T1000 (cell line): ENCODE data around the gene ALAS2.
"Not testable (repeated sequence)": the region's sequence is repeated elsewhere in the genome, so short reads cannot be mapped to it uniquely, and the experiment has no call there.

Experiments
- DNase-seq: peaks from one replicate; lab custom pipeline; 2025; ENCODE audit warnings: mixed read lengths; lab: John Stamatoyannopoulos, UW

The ALAS2 gene, protein sequence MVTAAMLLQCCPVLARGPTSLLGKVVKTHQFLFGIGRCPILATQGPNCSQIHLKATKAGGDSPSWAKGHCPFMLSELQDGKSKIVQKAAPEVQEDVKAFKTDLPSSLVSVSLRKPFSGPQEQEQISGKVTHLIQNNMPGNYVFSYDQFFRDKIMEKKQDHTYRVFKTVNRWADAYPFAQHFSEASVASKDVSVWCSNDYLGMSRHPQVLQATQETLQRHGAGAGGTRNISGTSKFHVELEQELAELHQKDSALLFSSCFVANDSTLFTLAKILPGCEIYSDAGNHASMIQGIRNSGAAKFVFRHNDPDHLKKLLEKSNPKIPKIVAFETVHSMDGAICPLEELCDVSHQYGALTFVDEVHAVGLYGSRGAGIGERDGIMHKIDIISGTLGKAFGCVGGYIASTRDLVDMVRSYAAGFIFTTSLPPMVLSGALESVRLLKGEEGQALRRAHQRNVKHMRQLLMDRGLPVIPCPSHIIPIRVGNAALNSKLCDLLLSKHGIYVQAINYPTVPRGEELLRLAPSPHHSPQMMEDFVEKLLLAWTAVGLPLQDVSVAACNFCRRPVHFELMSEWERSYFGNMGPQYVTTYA

DNA sequence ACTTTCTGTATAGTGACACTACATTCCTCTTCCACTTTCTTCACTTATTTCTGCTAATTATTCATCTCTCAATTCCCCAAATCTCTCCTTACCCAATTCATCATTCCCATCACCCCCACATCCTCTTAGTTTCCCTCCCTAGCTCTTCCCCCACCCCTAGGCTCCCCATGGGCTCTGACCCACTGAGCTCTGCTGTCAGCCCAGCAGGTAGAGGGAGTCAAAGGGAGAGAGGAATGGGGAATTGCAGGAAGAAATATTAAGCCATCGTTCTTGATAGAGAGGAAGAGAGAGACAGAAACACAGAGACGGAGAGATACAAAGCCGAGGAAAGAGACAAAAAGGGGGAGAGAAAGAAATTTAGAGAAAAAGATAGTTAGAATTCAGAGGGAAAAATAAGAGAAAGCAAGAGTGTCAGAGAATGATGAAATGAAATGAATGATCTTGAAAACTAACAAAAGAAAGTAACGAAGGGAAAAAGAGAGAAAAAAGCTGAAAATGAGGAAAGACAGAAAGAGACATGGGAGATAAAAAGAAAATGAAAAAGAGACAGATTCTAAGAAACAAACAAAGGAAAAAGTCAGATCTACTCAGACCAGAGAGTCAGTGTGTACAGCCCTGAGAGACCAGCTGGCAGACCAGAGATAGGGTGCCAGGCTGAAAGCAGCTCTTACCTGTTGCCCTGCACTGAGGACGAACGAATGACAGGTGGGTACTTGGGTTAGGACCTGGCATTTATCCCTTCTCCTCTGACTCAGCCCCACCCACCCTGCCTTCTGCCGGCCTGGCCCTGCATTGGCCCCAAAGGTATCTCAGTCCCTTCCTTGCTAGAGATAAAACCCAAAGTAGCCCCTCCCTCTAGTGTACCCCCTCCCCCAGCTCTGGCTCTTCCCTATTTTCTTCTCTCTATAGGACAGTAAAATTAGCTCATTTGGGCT, at the start of gene ALAS2:
Gene ALAS2 (minus strand): TSS at position 707 of the 935 bp plus-strand sequence. CDS start 4,977 bp downstream, outside the sequence.
- no peak for DNase-seq

- no peak for DNase-seq
Measured at GRCh38 chrX:55074851-55075467, 44.2 kb upstream of the ALAS2 start, which contains the start of gene PAGE2B. Gene PAGE2B, plus strand, starts transcription at chrX:55075030. Its CDS starts 1,012 bp downstream, at chrX:55076042.

DNA sequence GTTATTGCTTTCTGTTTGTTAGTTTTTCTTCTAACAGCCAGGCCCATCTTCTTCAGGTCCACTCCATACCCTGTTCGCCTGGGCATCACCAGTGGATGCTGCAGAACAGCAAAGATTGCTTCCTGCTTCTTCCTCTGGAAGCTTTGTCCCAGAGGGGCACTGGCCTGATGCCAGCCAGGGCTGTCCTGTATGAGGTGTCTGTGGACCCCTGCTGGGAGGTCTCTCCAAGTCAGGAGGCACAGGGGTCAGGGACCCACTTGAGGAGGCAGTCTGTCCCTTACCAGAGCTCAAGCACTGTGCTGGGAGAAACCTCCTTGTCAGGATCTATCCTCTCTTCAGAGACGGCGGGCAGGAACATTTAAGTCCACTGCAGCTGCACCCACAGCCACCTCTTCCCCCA, 41.5 kb upstream of the ALAS2 start:
- DNase-seq, result no peak

GRCh38 chrX:55067180-55067579, 36.4 kb upstream of the ALAS2 start:
- DNase-seq, result not testable (repeated sequence)

GRCh38 chrX:55057675-55058249, 27.0 kb upstream of the ALAS2 start:
- DNase-seq, result peak; percentile 2

- DNase-seq, result no peak
Measured at GRCh38 chrX:55056820-55057674, 26.3 kb upstream of the ALAS2 start.

DNA sequence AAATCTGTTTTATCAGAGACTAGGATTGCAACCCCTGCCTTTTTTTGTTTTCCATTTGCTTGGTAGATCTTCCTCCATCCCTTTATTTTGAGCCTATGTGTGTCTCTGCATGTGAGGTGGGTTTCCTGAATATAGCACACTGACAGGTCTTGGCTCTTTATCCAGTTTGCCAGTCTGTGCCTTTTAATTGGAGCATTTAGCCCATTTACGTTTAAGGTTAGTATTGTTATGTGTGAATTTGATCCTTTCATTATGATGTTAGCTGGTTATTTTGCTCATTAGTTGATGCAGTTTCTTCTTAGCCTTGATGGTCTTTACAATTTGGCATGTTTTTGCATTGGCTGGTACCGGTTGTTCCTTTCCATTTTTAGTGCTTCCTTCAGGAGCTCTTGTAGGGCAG, 19.8 kb upstream of the ALAS2 start:
- not testable (repeated sequence) for DNase-seq

DNA sequence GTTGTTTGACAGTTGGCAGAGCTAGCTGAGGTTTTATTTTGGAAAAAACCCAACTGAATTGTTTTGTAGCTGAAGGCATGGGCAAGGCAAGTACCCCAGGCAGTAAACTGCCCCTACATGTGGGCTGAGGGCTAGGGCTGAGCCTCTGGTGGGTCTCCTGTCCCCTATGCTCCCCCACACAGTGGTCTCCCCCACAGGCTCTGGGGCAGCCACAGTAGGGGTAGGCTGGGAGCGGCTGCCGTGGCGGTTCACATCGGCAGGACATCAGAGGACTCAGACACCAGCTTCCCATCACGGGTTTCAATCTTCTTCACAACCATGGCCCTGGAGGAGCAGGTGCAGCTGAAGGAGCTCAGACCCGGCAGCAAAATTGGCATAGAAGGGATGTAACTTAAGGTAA, 10.7 kb upstream of the ALAS2 start:
- DNase-seq, result no peak

GRCh38 chrX:55039471-55039870, 8.7 kb upstream of the ALAS2 start:
- DNase-seq, result no peak

DNA sequence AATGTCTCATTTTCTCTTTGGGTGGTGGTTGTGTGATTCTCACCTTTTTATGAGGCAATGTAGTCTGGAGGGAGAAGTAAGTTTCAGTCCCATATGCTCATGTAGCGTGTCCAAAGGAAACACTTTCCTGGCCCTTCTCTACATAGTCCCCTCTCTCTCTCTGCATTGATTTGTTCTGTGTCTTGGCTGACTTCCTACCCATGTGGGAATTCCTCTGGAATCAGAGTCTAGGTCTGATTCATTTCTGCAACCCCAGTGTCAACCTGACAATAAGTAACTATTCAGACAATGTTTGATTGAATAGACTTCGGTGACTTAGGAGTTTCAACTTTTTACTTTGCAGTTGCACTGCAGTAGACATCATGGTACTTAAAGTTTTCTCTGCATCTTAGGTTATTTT, 2.7 kb upstream of the ALAS2 start:
- no peak for DNase-seq

- DNase-seq, result no peak
Measured at GRCh38 chrX:55029291-55029690, 1.5 kb downstream of the ALAS2 start.

DNA sequence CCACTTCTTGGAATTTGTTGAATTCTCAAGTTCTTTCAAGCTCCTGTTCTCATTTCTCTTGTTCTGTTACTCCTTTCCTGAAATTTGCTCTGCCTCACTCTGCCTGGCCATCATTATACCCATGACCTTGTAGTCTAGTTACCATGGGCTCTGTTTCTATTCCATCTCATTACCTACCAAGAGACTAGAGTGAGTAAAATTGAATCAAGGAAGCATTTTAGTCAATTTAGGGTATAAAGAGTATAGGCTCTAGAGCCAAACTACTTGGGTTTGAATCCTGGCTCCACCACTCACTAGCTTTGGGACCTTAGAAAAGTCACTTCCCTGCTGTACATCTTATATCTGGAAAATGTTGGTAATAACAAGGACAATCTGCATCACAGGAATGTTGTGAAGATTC, 2.2 kb downstream of the ALAS2 start:
- no peak for DNase-seq

- DNase-seq, result no peak
Measured at GRCh38 chrX:55028040-55028439, 2.7 kb downstream of the ALAS2 start.

GRCh38 chrX:55026840-55027239, 3.9 kb downstream of the ALAS2 start:
- no peak for DNase-seq

- no peak for DNase-seq
Measured at GRCh38 chrX:55026143-55026542, 4.6 kb downstream of the ALAS2 start.

- no peak for DNase-seq
Measured at GRCh38 chrX:55014897-55015299, 15.9 kb downstream of the ALAS2 start.

GRCh38 chrX:55011294-55011693, 19.5 kb downstream of the ALAS2 start:
- DNase-seq, result no peak

- DNase-seq, result no peak
Measured at GRCh38 chrX:55008571-55009358, 22.0 kb downstream of the ALAS2 start.

DNA sequence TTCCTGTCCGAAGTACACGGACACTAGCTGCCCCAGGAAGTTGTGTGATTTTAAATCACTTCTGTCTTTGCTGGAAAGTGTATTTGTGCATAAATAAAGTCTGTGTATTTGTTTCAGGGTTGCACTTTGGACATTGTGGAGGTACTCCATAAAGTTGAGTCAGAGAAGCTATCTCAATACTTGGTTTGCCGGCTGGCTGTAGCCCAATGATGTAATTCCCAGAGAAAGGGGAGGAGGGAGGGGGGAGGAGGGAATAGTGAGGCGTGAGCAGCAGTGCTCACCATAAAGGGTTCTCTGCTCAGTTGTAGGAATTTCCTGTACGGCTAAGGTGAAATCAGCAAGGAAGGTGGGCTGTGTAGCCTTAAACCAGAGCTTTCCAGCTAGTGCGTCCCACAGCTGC, 23.1 kb downstream of the ALAS2 start:
- DNase-seq, result no peak
